GM23338 (cell line): ENCODE measurements around the gene RCL1. TPM values are rescaled to one million over a fixed set of nuclear protein-coding genes. Genes with fewer than 3 reads are reported as not detected.

Experiments
- ATAC-seq: fragments of 200-7000 bp; cut with Tn5 transposase; 3 replicates; pipeline ENCODE4 v1.9.1; 2020
- DNase-seq: peaks from one replicate; pipeline ENCODE4 v3.0.0-alpha.2; 2015; ENCODE audit warnings: low spot score
- H2AFZ ChIP-seq: fragments of 200-600 bp; sonication (generic); 2 replicates; pipeline ENCODE4 v1.8.0; 2016; ENCODE audit warnings: antibody characterized with exemption, mild to moderate bottlenecking, moderate library complexity
- H3F3A ChIP-seq: fragments of 200-600 bp; sonication (generic); replicated peaks from 2 replicates; pipeline ENCODE4 v1.8.0; 2017; ENCODE audit warnings: antibody characterized with exemption, mixed run types, low read depth
- H3K27ac ChIP-seq: fragments of 200-600 bp; sonication (generic); 2 replicates; pipeline ENCODE4 v1.6.1; 2016; ENCODE audit warnings: low read depth
- H3K27me3 ChIP-seq: fragments of 200-600 bp; sonication (generic); 2 replicates; pipeline ENCODE4 v1.8.0; 2016; ENCODE audit warnings: mild to moderate bottlenecking, mixed run types, moderate library complexity; ENCODE audit not compliant: insufficient read depth
- H3K36me3 ChIP-seq: fragments of 200-600 bp; sonication (generic); 2 replicates; pipeline ENCODE4 v1.8.0; 2016; ENCODE audit warnings: mild to moderate bottlenecking; ENCODE audit not compliant: insufficient read depth
- H3K4me1 ChIP-seq: fragments of 200-600 bp; sonication (generic); 2 replicates; pipeline ENCODE4 v1.8.0; 2016; ENCODE audit warnings: mild to moderate bottlenecking, moderate library complexity; ENCODE audit not compliant: insufficient read depth
- H3K4me2 ChIP-seq: fragments of 200-600 bp; sonication (generic); 2 replicates; pipeline ENCODE4 v1.7.1; 2017; ENCODE audit warnings: mixed run types
- H3K4me3 ChIP-seq: fragments of 200-600 bp; sonication (generic); 2 replicates; pipeline ENCODE4 v1.6.1; 2016; ENCODE audit warnings: mixed run types
- H3K79me2 ChIP-seq: fragments of 200-600 bp; sonication (generic); replicated peaks from 2 replicates; pipeline ENCODE4 v1.8.0; 2017; ENCODE audit warnings: mild to moderate bottlenecking; ENCODE audit not compliant: insufficient read depth
- H3K9me2 ChIP-seq: fragments of 200-600 bp; sonication (generic); 2 replicates; pipeline ENCODE4 v1.8.0; 2017; ENCODE audit not compliant: insufficient read depth
- H4K20me1 ChIP-seq: fragments of 200-600 bp; sonication (generic); replicated peaks from 2 replicates; pipeline ENCODE4 v1.8.0; 2017; ENCODE audit warnings: mild to moderate bottlenecking; ENCODE audit not compliant: insufficient read depth
- H3K27ac Mint-ChIP-seq: 2 replicates; pipeline ENCODE4 v1.8.0; 2020; ENCODE audit warnings: inconsistent platforms, mild to moderate bottlenecking, moderate library complexity, mixed read lengths
- H3K27me3 Mint-ChIP-seq: 3 replicates; pipeline ENCODE4 v1.8.0; 2022; ENCODE audit warnings: low read depth, mild to moderate bottlenecking, moderate library complexity, mixed read lengths, inconsistent platforms; ENCODE audit not compliant: insufficient read depth, poor library complexity
- H3K36me3 Mint-ChIP-seq: 3 replicates; pipeline ENCODE4 v1.8.0; 2021; ENCODE audit warnings: low read depth, mild to moderate bottlenecking, inconsistent platforms, moderate library complexity, mixed read lengths
- H3K4me1 Mint-ChIP-seq: 3 replicates; pipeline ENCODE4 v1.8.0; 2020; ENCODE audit warnings: mild to moderate bottlenecking, inconsistent platforms, mixed read lengths
- H3K4me3 Mint-ChIP-seq: 3 replicates; pipeline ENCODE4 v1.8.0; 2021; ENCODE audit warnings: moderate library complexity, mild to moderate bottlenecking, inconsistent platforms, mixed read lengths
- H3K9me3 Mint-ChIP-seq: 3 replicates; pipeline ENCODE4 v1.8.0; 2020; ENCODE audit warnings: moderate library complexity, mild to moderate bottlenecking, inconsistent platforms, mixed read lengths
- CREB1 ChIP-seq: fragments of 250-450 bp; sonication (Bioruptor Pico); IDR thresholded peaks from 2 replicates; pipeline ENCODE4 v1.5.0; 2020; ENCODE audit warnings: low read depth, mild to moderate bottlenecking, moderate library complexity
- ETS1 ChIP-seq: IDR thresholded peaks from 2 replicates; pipeline ENCODE4 v1.6.1; 2016; ENCODE audit warnings: antibody characterized with exemption
- EZH2 ChIP-seq: fragments of 200-600 bp; sonication (generic); IDR thresholded peaks from one replicate; pipeline ENCODE4 v1.8.0; 2017; ENCODE audit warnings: antibody characterized with exemption, mild to moderate bottlenecking, low read depth; ENCODE audit not compliant: unreplicated experiment
- EZH2phosphoT487 ChIP-seq: fragments of 200-600 bp; sonication (generic); IDR thresholded peaks from one replicate; pipeline ENCODE4 v1.8.1; 2018; ENCODE audit warnings: antibody characterized with exemption; ENCODE audit not compliant: unreplicated experiment
- JUNB ChIP-seq: IDR thresholded peaks from one replicate; pipeline ENCODE4 v1.6.1; 2016; ENCODE audit warnings: antibody characterized with exemption; ENCODE audit not compliant: unreplicated experiment
- NANOG ChIP-seq: IDR thresholded peaks from 2 replicates; pipeline ENCODE4 v1.6.1; 2016; ENCODE audit warnings: antibody characterized with exemption, borderline replicate concordance
- POLR2AphosphoS5 ChIP-seq: IDR thresholded peaks from 2 replicates; pipeline ENCODE4 v1.6.1; 2016; ENCODE audit warnings: antibody characterized with exemption, low read depth
- STAT1 ChIP-seq: IDR thresholded peaks from one replicate; pipeline ENCODE4 v1.6.1; 2016; ENCODE audit warnings: antibody characterized with exemption; ENCODE audit not compliant: unreplicated experiment
- ZNF114 ChIP-seq: fragments of 250-450 bp; sonication (Bioruptor Pico); IDR thresholded peaks from 2 replicates; pipeline ENCODE4 v1.5.0; 2020; ENCODE audit warnings: mild to moderate bottlenecking, moderate library complexity
- ZNF331 ChIP-seq: fragments of 250-450 bp; sonication (Bioruptor Pico); IDR thresholded peaks from 2 replicates; pipeline ENCODE4 v1.5.0; 2020; ENCODE audit warnings: low read depth, mild to moderate bottlenecking, moderate library complexity
- polyA plus RNA-seq: library from polyadenylated mRNA; unstranded; fragments of >200 nt; fragmentation: Nextera tagmentation; extraction: Ambion mirVana; gene quantifications from 2 replicates; pipeline ENCODE4 v1.2.1, GENCODE V29; 2016
- total RNA-seq: library from RNA; depleted of rRNA; stranded (reverse); fragments of >200 nt; shearing (Covaris generic); gene quantifications from 2 replicates; pipeline ENCODE4 v1.2.3, GENCODE V29; 2014
- TF ChIP-seq, protein P1 (sequence below): IDR thresholded peaks from one replicate; pipeline ENCODE4 v1.6.1; 2018; ENCODE audit warnings: antibody characterized with exemption; ENCODE audit not compliant: unreplicated experiment
- TF ChIP-seq, protein P2 (sequence below), 2 experiments: fragments of 200-600 bp in 1 of 2; sonication (generic) in 1 of 2; conservative IDR thresholded peaks; 2 replicates each; pipeline versions ENCODE4 v1.5.1 to v1.6.1; 2016 to 2017; ENCODE audit warnings: antibody characterized with exemption in 2 of 2, low read depth in 2 of 2, mild to moderate bottlenecking in 2 of 2, moderate library complexity in 1 of 2

The RCL1 gene
- total and polyA plus RNA-seq, 2 experiments from 2014 or later, result 19.3 to 41.2 TPM

- peaks cover 10% of the 10 kb centered on the region for H3K4me1 Mint-ChIP-seq
- no peaks in the 10 kb centered on the region for H3K9me3 Mint-ChIP-seq
Measured at GRCh38 chr9:4822057-4822456, 29.3 kb downstream of the RCL1 start.

DNA sequence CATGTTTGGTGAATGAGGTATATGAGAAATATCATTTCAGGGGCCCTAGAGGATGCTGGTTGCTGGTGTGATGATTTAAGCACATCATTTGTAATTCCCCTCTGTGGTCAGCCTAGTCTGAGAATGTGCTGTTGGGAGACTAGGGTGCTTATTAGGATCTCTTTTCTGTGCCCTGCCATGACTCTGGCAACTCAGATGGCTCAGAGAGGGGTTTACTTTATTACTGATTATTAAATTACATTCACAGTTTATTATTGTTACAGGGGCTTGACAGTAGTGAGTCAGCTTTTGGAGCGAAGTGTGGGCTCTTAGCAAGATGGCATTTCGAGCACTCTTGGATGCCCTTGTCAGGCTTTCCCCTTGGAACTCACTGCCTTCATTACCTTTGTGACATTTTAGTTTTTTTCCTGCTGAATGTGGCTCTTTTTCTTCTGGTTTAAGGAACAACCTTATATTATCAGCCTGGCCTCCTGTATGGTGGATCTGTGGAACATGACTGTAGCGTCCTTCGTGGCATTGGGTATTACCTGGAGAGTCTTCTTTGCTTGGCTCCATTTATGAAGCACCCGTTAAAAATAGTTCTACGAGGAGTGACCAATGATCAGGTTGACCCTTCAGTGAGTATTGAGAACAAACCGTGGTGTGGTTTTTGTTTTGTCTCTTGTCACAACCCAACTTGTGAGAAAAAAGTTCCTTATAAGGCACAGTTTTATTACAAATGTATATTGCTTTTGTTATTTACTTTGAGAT lies 33.8 kb downstream of the RCL1 start:
- peaks cover 41% of the 10 kb centered on the region for H4K20me1 ChIP-seq
- no peak overlapping the region for H3K4me3 Mint-ChIP-seq
- H3K27ac Mint-ChIP-seq, result no peak overlapping the region
- ATAC-seq, result no peak
- H3K36me3 Mint-ChIP-seq, result peaks cover 5% of the 10 kb centered on the region; the same call in 2 of the 3 replicates
- no peaks in the 10 kb centered on the region for H3K36me3 ChIP-seq
- H3K9me3 Mint-ChIP-seq, result no peaks in the 10 kb centered on the region
- no peak overlapping the region for H2AFZ ChIP-seq
- DNase-seq, result no peak
- H3K4me1 ChIP-seq, result no peaks in the 10 kb centered on the region
- H3K9me2 ChIP-seq, result no peaks in the 10 kb centered on the region
- H3K27me3 ChIP-seq, result no peaks in the 10 kb centered on the region
- H3K79me2 ChIP-seq, result peaks cover 70% of the 10 kb centered on the region
- no peak overlapping the region for H3K4me2 ChIP-seq
- peaks cover 10% of the 10 kb centered on the region for H3K4me1 Mint-ChIP-seq
- no peak overlapping the region for H3K27ac ChIP-seq
- H3F3A ChIP-seq, result no peaks in the 10 kb centered on the region
- no peak overlapping the region for H3K4me3 ChIP-seq
- H3K27me3 Mint-ChIP-seq, result no peaks in the 10 kb centered on the region
- TF ChIP-seq JUNB, result no peak
- no peak for TF ChIP-seq ETS1
- no peak for TF ChIP-seq POLR2AphosphoS5
- no peak for TF ChIP-seq CREB1 (CRISPR knock-in tag)
- TF ChIP-seq ZNF331, result no peak

More at GRCh38 chr9:4822057-4822456, 29.3 kb downstream of the RCL1 start:
- H3K79me2 ChIP-seq, result peaks cover 92% of the 10 kb centered on the region
- H3K4me3 Mint-ChIP-seq, result no peak overlapping the region
- no peak overlapping the region for H2AFZ ChIP-seq
- TF ChIP-seq, protein P1, sequence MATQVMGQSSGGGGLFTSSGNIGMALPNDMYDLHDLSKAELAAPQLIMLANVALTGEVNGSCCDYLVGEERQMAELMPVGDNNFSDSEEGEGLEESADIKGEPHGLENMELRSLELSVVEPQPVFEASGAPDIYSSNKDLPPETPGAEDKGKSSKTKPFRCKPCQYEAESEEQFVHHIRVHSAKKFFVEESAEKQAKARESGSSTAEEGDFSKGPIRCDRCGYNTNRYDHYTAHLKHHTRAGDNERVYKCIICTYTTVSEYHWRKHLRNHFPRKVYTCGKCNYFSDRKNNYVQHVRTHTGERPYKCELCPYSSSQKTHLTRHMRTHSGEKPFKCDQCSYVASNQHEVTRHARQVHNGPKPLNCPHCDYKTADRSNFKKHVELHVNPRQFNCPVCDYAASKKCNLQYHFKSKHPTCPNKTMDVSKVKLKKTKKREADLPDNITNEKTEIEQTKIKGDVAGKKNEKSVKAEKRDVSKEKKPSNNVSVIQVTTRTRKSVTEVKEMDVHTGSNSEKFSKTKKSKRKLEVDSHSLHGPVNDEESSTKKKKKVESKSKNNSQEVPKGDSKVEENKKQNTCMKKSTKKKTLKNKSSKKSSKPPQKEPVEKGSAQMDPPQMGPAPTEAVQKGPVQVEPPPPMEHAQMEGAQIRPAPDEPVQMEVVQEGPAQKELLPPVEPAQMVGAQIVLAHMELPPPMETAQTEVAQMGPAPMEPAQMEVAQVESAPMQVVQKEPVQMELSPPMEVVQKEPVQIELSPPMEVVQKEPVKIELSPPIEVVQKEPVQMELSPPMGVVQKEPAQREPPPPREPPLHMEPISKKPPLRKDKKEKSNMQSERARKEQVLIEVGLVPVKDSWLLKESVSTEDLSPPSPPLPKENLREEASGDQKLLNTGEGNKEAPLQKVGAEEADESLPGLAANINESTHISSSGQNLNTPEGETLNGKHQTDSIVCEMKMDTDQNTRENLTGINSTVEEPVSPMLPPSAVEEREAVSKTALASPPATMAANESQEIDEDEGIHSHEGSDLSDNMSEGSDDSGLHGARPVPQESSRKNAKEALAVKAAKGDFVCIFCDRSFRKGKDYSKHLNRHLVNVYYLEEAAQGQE, result no peak
- TF ChIP-seq STAT1 (no peak), ZNF114 (CRISPR knock-in tag) (no peak), CREB1 (CRISPR knock-in tag) (no peak), EZH2 (no peak), EZH2phosphoT487 (no peak), POLR2AphosphoS5 (no peak), NANOG (no peak)
- TF ChIP-seq, protein P2, sequence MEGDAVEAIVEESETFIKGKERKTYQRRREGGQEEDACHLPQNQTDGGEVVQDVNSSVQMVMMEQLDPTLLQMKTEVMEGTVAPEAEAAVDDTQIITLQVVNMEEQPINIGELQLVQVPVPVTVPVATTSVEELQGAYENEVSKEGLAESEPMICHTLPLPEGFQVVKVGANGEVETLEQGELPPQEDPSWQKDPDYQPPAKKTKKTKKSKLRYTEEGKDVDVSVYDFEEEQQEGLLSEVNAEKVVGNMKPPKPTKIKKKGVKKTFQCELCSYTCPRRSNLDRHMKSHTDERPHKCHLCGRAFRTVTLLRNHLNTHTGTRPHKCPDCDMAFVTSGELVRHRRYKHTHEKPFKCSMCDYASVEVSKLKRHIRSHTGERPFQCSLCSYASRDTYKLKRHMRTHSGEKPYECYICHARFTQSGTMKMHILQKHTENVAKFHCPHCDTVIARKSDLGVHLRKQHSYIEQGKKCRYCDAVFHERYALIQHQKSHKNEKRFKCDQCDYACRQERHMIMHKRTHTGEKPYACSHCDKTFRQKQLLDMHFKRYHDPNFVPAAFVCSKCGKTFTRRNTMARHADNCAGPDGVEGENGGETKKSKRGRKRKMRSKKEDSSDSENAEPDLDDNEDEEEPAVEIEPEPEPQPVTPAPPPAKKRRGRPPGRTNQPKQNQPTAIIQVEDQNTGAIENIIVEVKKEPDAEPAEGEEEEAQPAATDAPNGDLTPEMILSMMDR (conservative IDR thresholded peaks at IDR 0.05; ENCODE audit: low read depth in 2 of 2), result no peak
- 0 out of 2 replicates have a peak overlapping the region, but pooled peaks have one; percentile 28 for H3K27ac ChIP-seq
- no peak overlapping the region for H3K4me3 ChIP-seq
- ATAC-seq (no peak), DNase-seq (no peak)
- H3K4me2 ChIP-seq, result no peak overlapping the region
- H3K36me3 Mint-ChIP-seq, result no peaks in the 10 kb centered on the region
- H3K27me3 Mint-ChIP-seq, result no peaks in the 10 kb centered on the region
- H3K27ac Mint-ChIP-seq, result no peak overlapping the region
- no peaks in the 10 kb centered on the region for H3F3A ChIP-seq
- H4K20me1 ChIP-seq, result peaks cover 39% of the 10 kb centered on the region
- no peaks in the 10 kb centered on the region for H3K27me3 ChIP-seq
- H3K4me1 ChIP-seq, result no peaks in the 10 kb centered on the region
- no peaks in the 10 kb centered on the region for H3K36me3 ChIP-seq
- no peaks in the 10 kb centered on the region for H3K9me2 ChIP-seq
